GM12875 (cell line): ENCODE results near the gene CHAF1A.

ENCODE experiments used
- H3K4me3 ChIP-seq: one replicate; pipeline ENCODE4 v1.5.1; 2011; ENCODE audit warnings: low read depth, low read length, control low read depth
- TF ChIP-seq, protein P1 (sequence below): IDR thresholded peaks from 2 replicates; pipeline ENCODE4 v1.5.1; 2011; ENCODE audit warnings: low read depth, mild to moderate bottlenecking, control low read depth, inconsistent platforms, low read length, moderate library complexity, borderline replicate concordance; ENCODE audit not compliant: insufficient read depth

CHAF1A gene

DNA sequence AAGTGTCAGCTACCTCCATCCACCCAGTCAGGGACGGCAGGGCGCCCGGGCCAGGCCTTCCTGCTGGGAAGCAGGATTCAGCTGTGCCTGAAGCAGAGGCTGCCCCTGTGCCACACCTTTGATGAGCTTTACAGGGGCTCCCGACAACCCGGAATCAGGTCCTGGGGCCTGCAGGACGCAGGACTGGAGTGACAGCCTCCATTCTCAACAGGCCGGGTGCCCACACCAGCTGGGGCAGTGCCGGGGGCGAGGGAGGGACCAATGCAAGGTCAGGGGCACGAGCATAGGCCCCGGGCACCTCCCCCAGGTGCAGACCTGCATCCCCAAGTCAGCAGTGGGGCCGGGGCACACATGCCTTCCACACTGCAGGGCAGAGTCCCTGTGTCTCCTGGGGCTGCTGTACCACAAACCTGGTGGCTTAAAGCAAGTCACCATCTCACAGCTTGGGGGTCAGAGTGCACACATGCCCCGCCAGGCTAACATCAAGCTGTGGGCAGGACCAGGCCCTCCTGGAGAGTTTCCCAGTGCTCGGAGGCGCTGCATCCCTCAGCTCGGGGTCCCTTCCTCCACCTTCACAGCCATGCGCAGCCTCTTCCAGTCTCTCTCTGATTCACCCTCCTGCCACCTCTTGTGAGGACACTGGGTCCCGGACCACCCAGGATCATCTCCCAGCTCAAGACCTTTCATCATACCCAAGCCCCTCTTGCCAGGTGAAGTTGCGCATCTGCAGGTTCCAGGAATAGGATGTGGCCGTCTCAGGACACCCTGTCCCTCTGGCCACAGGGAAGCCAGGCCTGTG lies 41.7 kb downstream of the CHAF1A start:
- TF ChIP-seq, protein P1, sequence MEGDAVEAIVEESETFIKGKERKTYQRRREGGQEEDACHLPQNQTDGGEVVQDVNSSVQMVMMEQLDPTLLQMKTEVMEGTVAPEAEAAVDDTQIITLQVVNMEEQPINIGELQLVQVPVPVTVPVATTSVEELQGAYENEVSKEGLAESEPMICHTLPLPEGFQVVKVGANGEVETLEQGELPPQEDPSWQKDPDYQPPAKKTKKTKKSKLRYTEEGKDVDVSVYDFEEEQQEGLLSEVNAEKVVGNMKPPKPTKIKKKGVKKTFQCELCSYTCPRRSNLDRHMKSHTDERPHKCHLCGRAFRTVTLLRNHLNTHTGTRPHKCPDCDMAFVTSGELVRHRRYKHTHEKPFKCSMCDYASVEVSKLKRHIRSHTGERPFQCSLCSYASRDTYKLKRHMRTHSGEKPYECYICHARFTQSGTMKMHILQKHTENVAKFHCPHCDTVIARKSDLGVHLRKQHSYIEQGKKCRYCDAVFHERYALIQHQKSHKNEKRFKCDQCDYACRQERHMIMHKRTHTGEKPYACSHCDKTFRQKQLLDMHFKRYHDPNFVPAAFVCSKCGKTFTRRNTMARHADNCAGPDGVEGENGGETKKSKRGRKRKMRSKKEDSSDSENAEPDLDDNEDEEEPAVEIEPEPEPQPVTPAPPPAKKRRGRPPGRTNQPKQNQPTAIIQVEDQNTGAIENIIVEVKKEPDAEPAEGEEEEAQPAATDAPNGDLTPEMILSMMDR = no peak

GRCh38 chr19:4444765-4445741 lies 42.6 kb downstream of the CHAF1A start:
- TF ChIP-seq, protein P1 = no peak
- H3K4me3 ChIP-seq = no peak overlapping the region

More for the DNA sequence above, 41.7 kb downstream of the CHAF1A start:
- no peak overlapping the region for H3K4me3 ChIP-seq

- TF ChIP-seq, protein P1 = no peak
- no peak overlapping the region for H3K4me3 ChIP-seq
Measured at GRCh38 chr19:4445963-4446703, 43.7 kb downstream of the CHAF1A start.

DNA sequence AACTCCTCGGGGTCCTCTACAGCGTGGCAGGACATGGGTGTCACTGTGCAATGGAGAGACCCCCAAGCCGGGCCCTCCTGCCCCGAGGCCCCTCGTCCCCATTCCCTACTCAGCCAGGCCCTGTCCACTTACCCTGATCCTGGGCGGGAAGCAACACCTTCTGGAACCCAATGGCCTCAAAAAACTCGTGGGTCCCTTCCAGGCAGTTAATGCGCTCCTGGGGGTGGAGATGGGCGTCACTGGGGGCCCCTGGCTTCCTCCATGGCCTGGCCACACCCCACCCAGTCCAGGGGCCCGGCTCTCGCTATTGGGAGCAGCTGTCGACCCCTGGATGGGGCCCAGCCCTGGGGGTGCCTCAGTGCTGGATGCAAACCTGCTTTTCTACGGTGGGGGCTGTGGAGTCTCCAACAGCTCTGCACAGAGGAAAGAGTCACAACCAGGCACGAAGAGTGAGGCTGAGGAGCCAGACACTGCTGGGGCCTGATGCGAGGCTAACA lies 44.3 kb downstream of the CHAF1A start:
- no peak overlapping the region for H3K4me3 ChIP-seq
- TF ChIP-seq, protein P1 = no peak

GRCh38 chr19:4447327-4448146 lies 45.1 kb downstream of the CHAF1A start:
- no peak overlapping the region for H3K4me3 ChIP-seq
- TF ChIP-seq, protein P1 = no peak

DNA sequence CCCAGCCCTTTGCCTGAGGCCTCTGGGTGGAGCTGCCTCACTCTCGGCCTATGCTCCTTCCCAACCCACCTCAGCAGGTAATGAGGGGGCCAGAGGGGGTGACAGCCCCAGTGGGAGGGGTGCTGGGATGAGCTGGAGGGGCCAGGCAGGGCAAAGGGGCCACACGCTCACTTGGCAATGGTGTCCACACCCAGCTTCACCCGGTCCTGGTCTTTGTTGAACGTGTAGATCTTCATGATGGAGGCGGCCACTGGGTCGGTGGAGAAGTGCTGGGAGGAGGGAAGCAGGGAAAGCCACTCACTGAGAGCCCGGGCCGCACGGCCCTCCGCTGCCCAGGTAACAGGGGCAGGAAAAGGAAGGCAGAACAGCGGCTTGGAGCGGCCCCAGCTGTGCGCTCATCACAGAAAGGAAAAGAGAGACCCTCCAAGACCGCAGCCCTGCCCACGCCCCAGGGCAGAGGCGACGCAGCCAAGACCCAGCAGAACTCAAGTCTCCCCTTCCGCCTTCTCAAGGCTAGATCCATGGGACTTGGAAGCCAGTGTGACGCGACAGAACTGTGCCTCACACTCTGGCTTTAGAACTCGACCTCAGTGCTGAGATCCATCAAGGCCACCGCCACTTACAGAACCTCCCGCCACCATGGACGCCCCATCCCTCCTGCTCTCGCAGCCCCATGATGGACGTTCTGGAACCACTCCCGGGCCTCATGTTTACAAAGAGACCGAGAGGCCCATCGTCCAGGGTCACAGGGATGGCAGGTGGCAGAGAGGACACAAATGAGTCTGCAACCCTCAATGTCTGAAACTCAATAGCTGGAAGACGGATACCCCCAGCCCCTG lies 45.9 kb downstream of the CHAF1A start:
- H3K4me3 ChIP-seq = no peak overlapping the region
- TF ChIP-seq, protein P1 = no peak
